SK-N-MC (cell line): ENCODE measurements around the gene ZSCAN23.

Experiments
- EZH2 ChIP-seq: fragments of 200-600 bp; sonication (generic); IDR thresholded peaks from one replicate; pipeline ENCODE4 v1.6.1; 2017; ENCODE audit warnings: antibody characterized with exemption
- FOXP2 ChIP-seq: optimal IDR thresholded peaks from 2 replicates; pipeline ENCODE3; 2011; ENCODE audit warnings: mild to moderate bottlenecking, moderate library complexity; ENCODE audit not compliant: insufficient read depth; ENCODE audit errors: extremely low read length, control extremely low read depth
- POLR2AphosphoS5 ChIP-seq: IDR thresholded peaks from 2 replicates; pipeline ENCODE4 v1.6.1; 2012; ENCODE audit warnings: mild to moderate bottlenecking, low read depth, low read length, borderline replicate concordance

DNA sequence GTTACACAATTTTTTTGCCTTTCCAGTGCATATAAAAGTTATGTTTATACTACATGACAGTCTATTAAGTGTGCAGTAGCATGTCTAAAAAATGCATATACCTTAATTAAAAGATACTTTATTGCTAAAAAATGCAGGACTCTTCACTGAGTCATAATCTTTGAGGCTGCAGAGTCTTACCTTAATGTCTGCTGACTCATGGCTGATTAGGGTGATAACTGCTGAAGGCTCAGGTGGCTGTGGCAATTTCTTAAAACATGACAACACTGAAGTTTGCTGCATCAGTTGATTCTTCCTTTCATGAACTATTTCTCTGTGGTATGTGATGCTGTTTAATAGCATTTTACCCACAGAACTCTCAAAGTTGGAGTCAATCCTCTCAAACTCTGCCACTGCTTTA lies 19.1 kb downstream of the ZSCAN23 start:
- no peak for TF ChIP-seq EZH2
- TF ChIP-seq POLR2AphosphoS5 = no peak
- no peak for TF ChIP-seq FOXP2
